AG04449 (cell line): Measurements from ENCODE around the gene GRID2.

Source experiments
- CTCF ChIA-PET: fragments of 350-600 bp; formaldehyde crosslinking; extraction: SDS; loops from one replicate; lab custom pipeline; 2021; ENCODE audit warnings: antibody characterized with exemption; lab: Yijun Ruan, JAX
- POLR2A ChIA-PET: fragments of 400-600, 350-600 bp; formaldehyde crosslinking; extraction: SDS; loops from one replicate; lab custom pipeline; 2020; ENCODE audit warnings: antibody characterized with exemption, inconsistent platforms; lab: Yijun Ruan, JAX
- DNase-seq: peaks from one replicate; pipeline ENCODE4 v3.0.0-alpha.2; 2010; ENCODE audit warnings: low read depth, low spot score
- H3K4me3 ChIP-seq: 2 replicates; pipeline ENCODE4 v1.5.1; 2011; ENCODE audit warnings: low read depth, mild to moderate bottlenecking, control low read depth, low read length
- CTCF ChIP-seq: IDR thresholded peaks from one replicate; pipeline ENCODE4 v1.5.1; 2011; ENCODE audit warnings: mild to moderate bottlenecking, moderate library complexity, low read length, control low read depth, inconsistent platforms; ENCODE audit not compliant: insufficient read depth; ENCODE audit errors: missing control alignments

Gene GRID2

GRCh38 chr4:92501456-92501855, 197.7 kb downstream of the GRID2 start:
- ChIA-PET POLR2A (no interaction called here), CTCF (no interaction called here)
- no peak for DNase-seq
- no peak overlapping the region for H3K4me3 ChIP-seq
- TF ChIP-seq CTCF = no peak

GRCh38 chr4:92506933-92507332, 203.2 kb downstream of the GRID2 start:
- no peak for TF ChIP-seq CTCF
- ChIA-PET POLR2A (no interaction called here), CTCF (no interaction called here)
- DNase-seq = no peak
- H3K4me3 ChIP-seq = no peak overlapping the region

DNA sequence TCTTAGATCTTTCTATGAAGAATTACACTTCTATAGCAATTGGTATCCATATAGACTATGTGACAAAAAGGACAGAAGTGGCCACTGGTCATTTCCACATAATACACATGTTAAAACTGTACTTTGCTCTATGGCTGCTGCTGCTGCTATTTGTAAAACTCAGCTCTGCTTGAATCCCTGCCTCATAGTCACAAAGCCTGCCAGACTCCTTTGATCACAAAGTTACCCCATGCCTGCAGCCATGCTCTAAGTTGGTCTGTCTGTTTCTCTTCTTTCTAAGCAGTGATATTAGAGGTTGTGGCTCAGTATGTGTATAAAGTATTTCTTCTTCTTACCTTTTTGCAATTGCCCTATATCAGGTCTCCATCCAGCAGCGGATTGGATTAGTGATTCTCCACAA, 210.9 kb downstream of the GRID2 start:
- DNase-seq = no peak
- ChIA-PET POLR2A (no interaction called here), CTCF (no interaction called here)
- TF ChIP-seq CTCF = no peak
- no peak overlapping the region for H3K4me3 ChIP-seq

DNA sequence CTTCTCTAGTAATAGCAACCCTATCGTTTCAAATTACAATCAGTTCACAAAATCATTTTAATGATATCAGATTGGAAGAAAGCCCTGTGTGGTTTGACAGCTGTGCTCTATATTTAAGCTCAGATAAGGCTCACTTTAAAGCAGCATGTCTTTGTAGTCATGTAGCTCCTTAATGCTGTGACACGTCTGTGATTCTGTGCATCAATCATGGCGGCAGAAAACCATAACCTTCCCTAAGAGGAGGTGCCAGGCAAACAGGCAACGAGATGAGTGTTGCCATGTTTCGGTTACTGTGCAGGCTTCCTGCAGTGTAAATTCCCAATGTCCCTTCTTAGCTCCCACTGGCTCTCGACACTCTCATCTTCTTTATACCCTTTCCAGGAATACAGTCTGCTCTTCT, 212.7 kb downstream of the GRID2 start:
- CTCF ChIA-PET = no interaction called here
- POLR2A ChIA-PET = interaction anchor here (0.7 kb wide), 1 partner anchor 1912 kb away, joined by 3 read pairs; no protein-coding TSS in a partner anchor
- no peak for DNase-seq
- no peak for TF ChIP-seq CTCF
- H3K4me3 ChIP-seq = no peak overlapping the region

GRCh38 chr4:92519727-92520126, 216.0 kb downstream of the GRID2 start:
- CTCF ChIA-PET = no interaction called here
- no peak for DNase-seq
- POLR2A ChIA-PET = no interaction called here
- no peak overlapping the region for H3K4me3 ChIP-seq
- no peak for TF ChIP-seq CTCF

GRCh38 chr4:92520563-92520962, 216.8 kb downstream of the GRID2 start:
- no peak overlapping the region for H3K4me3 ChIP-seq
- ChIA-PET CTCF (no interaction called here), POLR2A (no interaction called here)
- TF ChIP-seq CTCF = no peak
- DNase-seq = no peak
